Caco-2 (cell line): ENCODE measurements around the gene SH3RF1. TPM values are rescaled to one million over a fixed set of nuclear protein-coding genes. Genes with fewer than 3 reads are reported as not detected.

Experiments
- BruUV-seq: library from RNA; stranded (reverse); fragments of 400-500 nt; replicated peaks from 2 replicates; lab custom pipeline; 2021; lab: Mats Ljungman, UMichigan
- CTCF ChIA-PET: fragments of 300-600 bp; sonication (Branson Sonifier 250); formaldehyde crosslinking; loops from one replicate; lab custom pipeline; 2022; ENCODE audit warnings: antibody characterized with exemption; lab: Charles Lee
- POLR2A ChIA-PET: fragments of 300-600 bp; sonication (Branson Sonifier 250); formaldehyde crosslinking; loops from one replicate; lab custom pipeline; 2022; ENCODE audit warnings: antibody characterized with exemption; lab: Charles Lee
- DNase-seq, 2 experiments: peaks; one replicate each; pipeline versions ENCODE4 v3.0.0 to v3.0.0-alpha.2; 2020 to 2022
- H3K27me3 ChIP-seq: replicated peaks from 2 replicates; pipeline ENCODE4 v1.6.0; 2011; ENCODE audit warnings: low read length; ENCODE audit not compliant: control insufficient read depth, insufficient read depth
- H3K36me3 ChIP-seq: 2 replicates; pipeline ENCODE4 v1.5.1; 2011; ENCODE audit warnings: low read length; ENCODE audit not compliant: control insufficient read depth, insufficient read depth
- H3K4me1 ChIP-seq: fragments of 250-450 bp; sonication (Bioruptor Pico); 2 replicates; pipeline ENCODE4 v1.5.1; 2020; ENCODE audit warnings: mild to moderate bottlenecking
- H3K4me3 ChIP-seq: 2 replicates; pipeline ENCODE4 v1.5.1; 2011; ENCODE audit warnings: low read depth, mild to moderate bottlenecking, control low read depth, low read length
- H3K9me3 ChIP-seq: fragments of 250-450 bp; sonication (Bioruptor Pico); 2 replicates; pipeline ENCODE4 v1.5.1; 2020; ENCODE audit warnings: mild to moderate bottlenecking, moderate library complexity
- H3K27ac Mint-ChIP-seq: one replicate; pipeline ENCODE4 v1.8.0; 2022; ENCODE audit warnings: mixed read lengths; ENCODE audit not compliant: unreplicated experiment
- H3K27me3 Mint-ChIP-seq: one replicate; pipeline ENCODE4 v1.8.0; 2022; ENCODE audit warnings: mixed read lengths; ENCODE audit not compliant: insufficient read depth, unreplicated experiment
- H3K36me3 Mint-ChIP-seq: one replicate; pipeline ENCODE4 v1.8.0; 2022; ENCODE audit warnings: mild to moderate bottlenecking, mixed read lengths; ENCODE audit not compliant: insufficient read depth, unreplicated experiment
- H3K4me1 Mint-ChIP-seq: one replicate; pipeline ENCODE4 v1.8.0; 2022; ENCODE audit warnings: low read depth, mixed read lengths; ENCODE audit not compliant: unreplicated experiment
- H3K4me3 Mint-ChIP-seq: one replicate; pipeline ENCODE4 v1.8.0; 2022; ENCODE audit warnings: mild to moderate bottlenecking, moderate library complexity, mixed read lengths; ENCODE audit not compliant: unreplicated experiment
- H3K9me3 Mint-ChIP-seq: one replicate; pipeline ENCODE4 v1.8.0; 2022; ENCODE audit warnings: mixed read lengths; ENCODE audit not compliant: unreplicated experiment
- intact Hi-C: fragments of 100-400 bp; cut with micrococcal nuclease; formaldehyde crosslinking; loops from one replicate; pipeline ENCODE4 v1.10.0; 2022; ENCODE audit not compliant: unreplicated experiment
- total RNA-seq: library from RNA; stranded (reverse); gene quantifications from 2 replicates; pipeline ENCODE4 v1.2.3, GENCODE V29; 2022
- TF ChIP-seq, protein P1 (sequence below), 2 experiments: fragments of 200-600 bp in 1 of 2; IDR thresholded peaks; 1 replicate in 1 of 2; 2 replicates in 1 of 2; pipeline versions ENCODE4 v1.5.1 to v1.8.0; 2011 to 2022; ENCODE audit warnings: antibody characterized with exemption in 1 of 2, control low read depth in 1 of 2, inconsistent platforms in 1 of 2, low read depth in 1 of 2, low read length in 1 of 2, mild to moderate bottlenecking in 1 of 2, moderate library complexity in 1 of 2; ENCODE audit not compliant: insufficient read depth in 1 of 2, severe bottlenecking in 1 of 2, unreplicated experiment in 1 of 2

SH3RF1 gene
- total RNA-seq, 1 experiment from 2014 or later, result 25.1 TPM

DNA sequence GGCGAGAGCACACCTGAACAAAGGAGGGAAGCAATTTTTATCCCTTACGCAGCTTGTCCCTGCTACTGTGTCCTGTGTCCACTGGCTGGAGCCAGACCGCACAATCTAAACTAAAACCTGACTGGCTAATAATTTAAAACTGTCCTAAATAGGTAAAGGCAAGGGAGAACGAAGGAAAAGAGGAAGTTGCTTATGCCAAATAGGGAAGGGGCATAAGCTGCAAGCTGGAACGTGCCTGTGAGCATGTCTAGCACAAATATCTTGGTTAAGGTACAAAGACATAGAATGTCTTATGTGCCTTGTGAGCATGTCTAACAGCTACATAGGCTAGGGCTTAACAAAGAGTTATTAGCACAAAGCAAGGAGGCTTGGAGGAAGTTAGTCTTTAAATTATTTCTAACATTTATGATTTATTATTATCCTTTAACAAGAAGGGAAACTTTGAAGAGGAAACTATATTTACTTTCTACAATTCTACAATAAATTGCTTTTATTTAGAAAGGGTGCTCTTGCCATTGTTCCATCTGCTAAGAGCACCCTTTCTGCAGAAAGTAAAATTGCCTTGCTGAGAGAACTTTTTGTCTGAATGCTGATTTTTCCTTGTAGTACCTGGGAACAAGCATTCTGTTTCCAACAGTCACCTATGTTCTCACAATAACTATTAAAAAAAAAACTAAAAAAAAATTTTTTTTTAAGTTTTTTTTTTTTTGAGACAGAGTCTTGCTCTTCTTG is 180.1 kb downstream of the SH3RF1 start:
- intact Hi-C loops, result no loop called here
- Histone ChIP-seq H3K36me3 (peaks cover 1% of the 10 kb centered on the region; the same call in 1 of the 2 replicates), H3K4me3 (no peak overlapping the region), H3K9me3 (peaks cover 5% of the 10 kb centered on the region), H3K4me1 (no peaks in the 10 kb centered on the region), H3K27me3 (no peaks in the 10 kb centered on the region)
- CTCF ChIA-PET, result no interaction called here
- H3K36me3 Mint-ChIP-seq, result peaks cover 79% of the 10 kb centered on the region
- H3K9me3 Mint-ChIP-seq, result no peaks in the 10 kb centered on the region
- no peak overlapping the region for H3K27ac Mint-ChIP-seq
- no TSS peak for BruUV-seq
- H3K4me1 Mint-ChIP-seq, result no peaks in the 10 kb centered on the region
- no peaks in the 10 kb centered on the region for H3K27me3 Mint-ChIP-seq
- no peak overlapping the region for H3K4me3 Mint-ChIP-seq
- no peak for DNase-seq
- POLR2A ChIA-PET, result no interaction called here
- TF ChIP-seq, protein P1, sequence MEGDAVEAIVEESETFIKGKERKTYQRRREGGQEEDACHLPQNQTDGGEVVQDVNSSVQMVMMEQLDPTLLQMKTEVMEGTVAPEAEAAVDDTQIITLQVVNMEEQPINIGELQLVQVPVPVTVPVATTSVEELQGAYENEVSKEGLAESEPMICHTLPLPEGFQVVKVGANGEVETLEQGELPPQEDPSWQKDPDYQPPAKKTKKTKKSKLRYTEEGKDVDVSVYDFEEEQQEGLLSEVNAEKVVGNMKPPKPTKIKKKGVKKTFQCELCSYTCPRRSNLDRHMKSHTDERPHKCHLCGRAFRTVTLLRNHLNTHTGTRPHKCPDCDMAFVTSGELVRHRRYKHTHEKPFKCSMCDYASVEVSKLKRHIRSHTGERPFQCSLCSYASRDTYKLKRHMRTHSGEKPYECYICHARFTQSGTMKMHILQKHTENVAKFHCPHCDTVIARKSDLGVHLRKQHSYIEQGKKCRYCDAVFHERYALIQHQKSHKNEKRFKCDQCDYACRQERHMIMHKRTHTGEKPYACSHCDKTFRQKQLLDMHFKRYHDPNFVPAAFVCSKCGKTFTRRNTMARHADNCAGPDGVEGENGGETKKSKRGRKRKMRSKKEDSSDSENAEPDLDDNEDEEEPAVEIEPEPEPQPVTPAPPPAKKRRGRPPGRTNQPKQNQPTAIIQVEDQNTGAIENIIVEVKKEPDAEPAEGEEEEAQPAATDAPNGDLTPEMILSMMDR (IDR thresholded peaks at IDR 0.05; ENCODE audit: insufficient read depth in 1 of 2, low read depth in 1 of 2, low read length in 1 of 2, severe bottlenecking in 1 of 2, unreplicated experiment in 1 of 2), result no peak

DNA sequence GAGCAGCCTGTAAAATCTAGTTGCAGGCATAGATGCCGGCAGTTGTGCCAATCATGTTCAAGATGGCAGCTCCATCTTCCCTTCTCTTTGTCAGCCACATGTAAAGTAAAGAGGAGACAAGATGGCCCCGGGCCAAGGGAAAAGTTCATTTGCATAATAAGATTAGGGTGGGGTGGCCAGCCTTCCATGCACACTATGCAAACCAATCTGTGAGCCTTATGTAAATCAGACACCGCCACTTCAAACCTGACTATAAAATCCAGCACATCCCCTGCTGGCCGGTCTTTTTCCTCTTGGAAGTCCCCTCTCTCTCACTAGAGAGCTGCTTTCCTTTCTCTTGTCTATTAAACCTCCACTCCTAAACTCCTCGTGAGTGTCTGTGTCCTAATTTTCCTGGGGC is 181.8 kb downstream of the SH3RF1 start:
- Mint-ChIP-seq H3K36me3 (peaks cover 69% of the 10 kb centered on the region), H3K4me1 (no peaks in the 10 kb centered on the region), H3K27ac (no peak overlapping the region), H3K4me3 (no peak overlapping the region), H3K27me3 (no peaks in the 10 kb centered on the region), H3K9me3 (no peaks in the 10 kb centered on the region)
- Histone ChIP-seq H3K36me3 (peaks cover 1% of the 10 kb centered on the region; the same call in 1 of the 2 replicates), H3K4me1 (no peaks in the 10 kb centered on the region), H3K9me3 (peaks cover 5% of the 10 kb centered on the region), H3K27me3 (no peaks in the 10 kb centered on the region), H3K4me3 (no peak overlapping the region)
- ChIA-PET POLR2A (no interaction called here), CTCF (no interaction called here)
- intact Hi-C loops, result no loop called here
- TF ChIP-seq, protein P1 (IDR thresholded peaks at IDR 0.05; ENCODE audit: insufficient read depth in 1 of 2, low read depth in 1 of 2, low read length in 1 of 2, severe bottlenecking in 1 of 2, unreplicated experiment in 1 of 2), result no peak
- no peak for DNase-seq
- BruUV-seq, result no TSS peak

DNA sequence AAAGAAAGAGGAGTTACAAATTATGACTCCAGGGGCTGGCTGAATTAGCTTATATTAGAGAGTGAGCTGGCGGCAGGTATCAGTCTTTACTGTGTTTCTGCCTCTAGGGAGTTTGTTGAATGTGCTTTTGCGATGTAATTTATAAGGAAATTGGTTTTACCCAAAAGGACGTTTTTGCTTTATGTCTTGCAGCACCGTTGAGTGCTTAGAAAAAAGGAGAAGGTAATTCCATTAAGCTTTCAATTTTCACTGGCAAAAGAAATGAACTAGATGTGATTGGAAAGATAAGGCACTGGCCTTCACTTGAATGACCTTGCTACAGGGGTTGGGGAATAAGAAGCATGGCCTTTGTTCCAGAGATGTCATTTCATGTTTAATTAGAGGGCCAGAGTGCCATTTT is 185.8 kb downstream of the SH3RF1 start:
- no peak for DNase-seq
- no peaks in the 10 kb centered on the region for H3K36me3 ChIP-seq
- intact Hi-C loops, result no loop called here
- no peak overlapping the region for H3K27ac Mint-ChIP-seq
- no peaks in the 10 kb centered on the region for H3K9me3 Mint-ChIP-seq
- H3K4me1 Mint-ChIP-seq, result peaks cover 6% of the 10 kb centered on the region
- H3K4me3 ChIP-seq, result no peak overlapping the region
- H3K9me3 ChIP-seq, result no peaks in the 10 kb centered on the region
- no peak overlapping the region for H3K4me3 Mint-ChIP-seq
- H3K4me1 ChIP-seq, result no peaks in the 10 kb centered on the region
- H3K27me3 ChIP-seq, result no peaks in the 10 kb centered on the region
- H3K36me3 Mint-ChIP-seq, result peaks cover 32% of the 10 kb centered on the region
- no peaks in the 10 kb centered on the region for H3K27me3 Mint-ChIP-seq
- ChIA-PET POLR2A (interaction anchor here (0.5 to 0.6 kb wide), 2 partner anchors 237 to 527 kb away, joined by 3 to 4 read pairs; no protein-coding TSS in a partner anchor), CTCF (interaction anchor here (0.7 kb wide), 1 partner anchor 120 kb away, joined by 4 read pairs; no protein-coding TSS in a partner anchor)
- no TSS peak for BruUV-seq
- TF ChIP-seq, protein P1 (IDR thresholded peaks at IDR 0.05; ENCODE audit: insufficient read depth in 1 of 2, low read depth in 1 of 2, low read length in 1 of 2, severe bottlenecking in 1 of 2, unreplicated experiment in 1 of 2), result no peak
